ENCODE data around the gene E2F4. TPM values are rescaled to one million over a fixed set of nuclear protein-coding genes. Genes with fewer than 3 reads are reported as not detected.

The E2F4 gene
- total RNA-seq, 2 donors from 2014 or later: 82.8 to 91.7 TPM

- no peak for ATAC-seq (replicated peaks in 1 of 2)
Observed at GRCh38 chr16:67237396-67238277, 45.7 kb downstream of the E2F4 start.

GRCh38 chr16:67238278-67238575 is 46.3 kb downstream of the E2F4 start:
- peaks cover 22% of the 10 kb centered on the region for H3K4me1 Mint-ChIP-seq (ENCODE audit: low read depth)
- no peaks in the 10 kb centered on the region for H3K9me3 Mint-ChIP-seq
- no peak for ATAC-seq (replicated peaks in 1 of 2)
- no peak overlapping the region for H3K27ac Mint-ChIP-seq
- H3K4me3 Mint-ChIP-seq: no peak overlapping the region
- peaks cover 15 to 21% of the 10 kb centered on the region in 2 donors for H3K36me3 Mint-ChIP-seq (ENCODE audit: insufficient read depth in 2 of 2)
- no peaks in the 10 kb centered on the region for H3K27me3 Mint-ChIP-seq (ENCODE audit: low read depth)
- no peak for DNase-seq

More at GRCh38 chr16:67237396-67238277, 45.7 kb downstream of the E2F4 start:
- Mint-ChIP-seq H3K36me3 (ENCODE audit: insufficient read depth in 2 of 2) (peaks cover 17 to 22% of the 10 kb centered on the region in 2 donors), H3K27ac (no peak overlapping the region), H3K4me3 (no peak overlapping the region), H3K27me3 (ENCODE audit: low read depth) (no peaks in the 10 kb centered on the region), H3K4me1 (ENCODE audit: low read depth) (peaks cover 19% of the 10 kb centered on the region), H3K9me3 (no peaks in the 10 kb centered on the region)
- no peak for DNase-seq

GRCh38 chr16:67238806-67239470 is 47.0 kb downstream of the E2F4 start:
- ATAC-seq (replicated peaks in 1 of 2): no peak

GRCh38 chr16:67240506-67240905 is 48.6 kb downstream of the E2F4 start:
- ATAC-seq (replicated peaks in 1 of 2): no peak
- Mint-ChIP-seq H3K27me3 (ENCODE audit: low read depth) (no peaks in the 10 kb centered on the region), H3K27ac (no peak overlapping the region), H3K4me1 (ENCODE audit: low read depth) (peaks cover 44% of the 10 kb centered on the region), H3K9me3 (no peaks in the 10 kb centered on the region), H3K36me3 (ENCODE audit: insufficient read depth in 2 of 2) (peaks cover 15 to 18% of the 10 kb centered on the region in 2 donors), H3K4me3 (no peak overlapping the region)
- DNase-seq: no peak

More at GRCh38 chr16:67238806-67239470, 47.0 kb downstream of the E2F4 start:
- Mint-ChIP-seq H3K4me1 (ENCODE audit: low read depth) (peaks cover 29% of the 10 kb centered on the region), H3K27me3 (ENCODE audit: low read depth) (no peaks in the 10 kb centered on the region), H3K36me3 (ENCODE audit: insufficient read depth in 2 of 2) (peaks cover 13 to 16% of the 10 kb centered on the region in 2 donors), H3K9me3 (no peaks in the 10 kb centered on the region), H3K27ac (no peak overlapping the region), H3K4me3 (no peak overlapping the region)
- no peak for DNase-seq

- Mint-ChIP-seq H3K27me3 (ENCODE audit: low read depth) (no peaks in the 10 kb centered on the region), H3K9me3 (no peaks in the 10 kb centered on the region), H3K27ac (peak overlapping the region; percentile 16), H3K4me1 (ENCODE audit: low read depth) (peaks cover 48% of the 10 kb centered on the region), H3K4me3 (no peak overlapping the region), H3K36me3 (ENCODE audit: insufficient read depth in 2 of 2) (peaks cover 11 to 15% of the 10 kb centered on the region in 2 donors)
- DNase-seq (no peak), ATAC-seq (replicated peaks in 1 of 2) (no peak)
Observed at GRCh38 chr16:67241008-67241900, 49.3 kb downstream of the E2F4 start.

GRCh38 chr16:67242138-67242730 is 50.3 kb downstream of the E2F4 start:
- peaks cover 48% of the 10 kb centered on the region for H3K4me1 Mint-ChIP-seq (ENCODE audit: low read depth)
- H3K36me3 Mint-ChIP-seq (ENCODE audit: insufficient read depth in 2 of 2): peaks cover 8 to 10% of the 10 kb centered on the region in 2 donors
- ATAC-seq (replicated peaks in 1 of 2) (no peak), DNase-seq (no peak)
- H3K4me3 Mint-ChIP-seq: peak overlapping the region in 1 of 2 donors; percentile 16
- H3K9me3 Mint-ChIP-seq: no peaks in the 10 kb centered on the region
- no peaks in the 10 kb centered on the region for H3K27me3 Mint-ChIP-seq (ENCODE audit: low read depth)
- H3K27ac Mint-ChIP-seq: peak overlapping the region; percentile 83

GRCh38 chr16:67243481-67243880 is 51.5 kb downstream of the E2F4 start:
- peaks cover 54% of the 10 kb centered on the region for H3K4me1 Mint-ChIP-seq (ENCODE audit: low read depth)
- peaks cover 4 to 6% of the 10 kb centered on the region in 2 donors for H3K36me3 Mint-ChIP-seq (ENCODE audit: insufficient read depth in 2 of 2)
- no peaks in the 10 kb centered on the region for H3K27me3 Mint-ChIP-seq (ENCODE audit: low read depth)
- peak overlapping the region; percentile 85 to 86 for H3K4me3 Mint-ChIP-seq
- DNase-seq: no peak
- H3K9me3 Mint-ChIP-seq: no peaks in the 10 kb centered on the region
- H3K27ac Mint-ChIP-seq: no peak overlapping the region
- ATAC-seq (replicated peaks in 1 of 2): no peak

GRCh38 chr16:67244387-67245185 is 52.6 kb downstream of the E2F4 start:
- no peaks in the 10 kb centered on the region for H3K9me3 Mint-ChIP-seq
- peaks cover 4% of the 10 kb centered on the region for H3K27me3 Mint-ChIP-seq (ENCODE audit: low read depth)
- H3K4me3 Mint-ChIP-seq: peak overlapping the region; percentile 85 to 86
- H3K36me3 Mint-ChIP-seq (ENCODE audit: insufficient read depth in 2 of 2): peaks cover 2 to 5% of the 10 kb centered on the region in 2 donors
- H3K27ac Mint-ChIP-seq: peak overlapping the region; percentile 96
- H3K4me1 Mint-ChIP-seq (ENCODE audit: low read depth): peaks cover 59% of the 10 kb centered on the region
- ATAC-seq (replicated peaks in 1 of 2) (peak; percentile 70), DNase-seq (peak; percentile 86 to 92)

- ATAC-seq (replicated peaks in 1 of 2) (no peak), DNase-seq (no peak)
- no peaks in the 10 kb centered on the region for H3K9me3 Mint-ChIP-seq
- peaks cover 10% of the 10 kb centered on the region for H3K27me3 Mint-ChIP-seq (ENCODE audit: low read depth)
- peak overlapping the region; percentile 85 to 86 for H3K4me3 Mint-ChIP-seq
- H3K36me3 Mint-ChIP-seq (ENCODE audit: insufficient read depth in 2 of 2): peaks cover 2 to 5% of the 10 kb centered on the region in 2 donors
- H3K4me1 Mint-ChIP-seq (ENCODE audit: low read depth): peaks cover 65% of the 10 kb centered on the region
- peak overlapping the region; percentile 96 for H3K27ac Mint-ChIP-seq
Observed at GRCh38 chr16:67245186-67245585, 53.2 kb downstream of the E2F4 start.

- Mint-ChIP-seq H3K27ac (no peak overlapping the region), H3K27me3 (ENCODE audit: low read depth) (peaks cover 15% of the 10 kb centered on the region), H3K9me3 (no peaks in the 10 kb centered on the region), H3K36me3 (ENCODE audit: insufficient read depth in 2 of 2) (peaks cover 2 to 5% of the 10 kb centered on the region in 2 donors), H3K4me3 (peak overlapping the region; percentile 85 to 86), H3K4me1 (ENCODE audit: low read depth) (peaks cover 67% of the 10 kb centered on the region)
- ATAC-seq (replicated peaks in 1 of 2): no peak
- peak in 1 of 2 donors; percentile 19 for DNase-seq
Observed at GRCh38 chr16:67245674-67246080, 53.7 kb downstream of the E2F4 start.

GRCh38 chr16:67246081-67246755 is 54.3 kb downstream of the E2F4 start:
- ATAC-seq (replicated peaks in 1 of 2) (peak; percentile 12 to 14), DNase-seq (peak; percentile 68 to 80)
- Mint-ChIP-seq H3K27me3 (ENCODE audit: low read depth) (peaks cover 15% of the 10 kb centered on the region), H3K4me1 (ENCODE audit: low read depth) (peaks cover 65% of the 10 kb centered on the region), H3K27ac (no peak overlapping the region), H3K9me3 (no peaks in the 10 kb centered on the region), H3K36me3 (ENCODE audit: insufficient read depth in 2 of 2) (peaks cover 2 to 5% of the 10 kb centered on the region in 2 donors), H3K4me3 (peak overlapping the region; percentile 85 to 86)

Measured in activated T-cell treated with anti-CD3 and anti-CD28 coated beads, Interleukin-2, amount 50 U/mL, for 72 hours (primary cell).